Measurements from ENCODE around the gene UQCC2.

DNA sequence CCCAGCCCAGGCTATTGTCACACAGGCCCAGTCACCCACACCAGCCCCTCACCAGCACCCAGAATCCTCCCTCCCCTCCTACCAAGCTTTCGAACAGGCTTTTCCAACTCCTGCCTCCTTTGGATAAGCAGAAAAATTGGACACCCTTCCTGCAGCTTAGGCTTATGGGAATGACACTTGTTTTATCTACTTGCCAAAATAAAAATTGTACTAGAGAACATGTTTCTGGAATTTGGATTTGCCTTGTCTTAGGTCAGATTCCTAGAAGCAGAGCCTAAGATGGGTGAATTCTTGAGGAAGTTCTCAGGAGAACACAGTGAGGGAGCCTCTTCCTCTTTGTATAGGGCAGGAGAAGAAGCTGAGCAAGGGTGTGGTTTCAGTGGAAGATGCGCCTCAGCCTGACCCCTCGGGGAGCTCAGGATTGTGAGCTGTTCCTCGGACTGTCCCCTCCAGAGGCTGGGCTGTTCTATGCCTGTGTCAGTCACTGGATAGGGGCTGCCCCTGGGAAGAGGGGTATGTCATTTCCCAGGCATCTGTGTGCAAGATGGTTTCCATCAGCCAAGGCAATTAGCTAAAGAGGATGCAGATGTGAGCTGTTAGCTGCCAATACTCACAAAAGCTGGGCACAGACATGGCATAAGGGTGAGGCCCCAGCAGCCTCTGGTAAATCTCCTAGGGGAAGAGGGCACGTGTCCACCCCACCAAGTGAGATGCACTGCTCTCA, 56.5 kb downstream of the UQCC2 start:
- TF ChIP-seq, protein P1, sequence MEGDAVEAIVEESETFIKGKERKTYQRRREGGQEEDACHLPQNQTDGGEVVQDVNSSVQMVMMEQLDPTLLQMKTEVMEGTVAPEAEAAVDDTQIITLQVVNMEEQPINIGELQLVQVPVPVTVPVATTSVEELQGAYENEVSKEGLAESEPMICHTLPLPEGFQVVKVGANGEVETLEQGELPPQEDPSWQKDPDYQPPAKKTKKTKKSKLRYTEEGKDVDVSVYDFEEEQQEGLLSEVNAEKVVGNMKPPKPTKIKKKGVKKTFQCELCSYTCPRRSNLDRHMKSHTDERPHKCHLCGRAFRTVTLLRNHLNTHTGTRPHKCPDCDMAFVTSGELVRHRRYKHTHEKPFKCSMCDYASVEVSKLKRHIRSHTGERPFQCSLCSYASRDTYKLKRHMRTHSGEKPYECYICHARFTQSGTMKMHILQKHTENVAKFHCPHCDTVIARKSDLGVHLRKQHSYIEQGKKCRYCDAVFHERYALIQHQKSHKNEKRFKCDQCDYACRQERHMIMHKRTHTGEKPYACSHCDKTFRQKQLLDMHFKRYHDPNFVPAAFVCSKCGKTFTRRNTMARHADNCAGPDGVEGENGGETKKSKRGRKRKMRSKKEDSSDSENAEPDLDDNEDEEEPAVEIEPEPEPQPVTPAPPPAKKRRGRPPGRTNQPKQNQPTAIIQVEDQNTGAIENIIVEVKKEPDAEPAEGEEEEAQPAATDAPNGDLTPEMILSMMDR (IDR thresholded peaks at IDR 0.05), result no peak
- TF ChIP-seq POLR2A (IDR thresholded peaks at IDR 0.05), result no peak
